Measurements from ENCODE around the gene ZFP90.
A peak's percentile ranks its signal among the peaks of the same experiment; 100 is the strongest.
"Not testable (repeated sequence)": the region's sequence is repeated elsewhere in the genome, so short reads cannot be mapped to it uniquely, and the experiment has no call there.

Gene ZFP90

GRCh38 chr16:68539711-68540239 lies 684 bp downstream of the ZFP90 start:
- H3K4me3 ChIP-seq (replicated peaks in 1 of 2; ENCODE audit: low read depth in 2 of 2, low read length in 2 of 2) = peak overlapping the region; percentile 80 to 88
- DNase-seq (ENCODE audit: low read depth in 2 of 2) = peak; percentile 18 to 43
- TF ChIP-seq CTCF (IDR thresholded peaks at IDR 0.05; ENCODE audit: low read depth, low read length) = no peak

GRCh38 chr16:68548947-68549346 lies 9.9 kb downstream of the ZFP90 start:
- TF ChIP-seq CTCF (IDR thresholded peaks at IDR 0.05; ENCODE audit: low read depth, low read length) = no peak
- DNase-seq (ENCODE audit: low read depth in 2 of 2) = no peak
- no peak overlapping the region for H3K4me3 ChIP-seq (replicated peaks in 1 of 2; ENCODE audit: low read depth in 2 of 2, low read length in 2 of 2)

- no peak overlapping the region for H3K4me3 ChIP-seq (replicated peaks in 1 of 2; ENCODE audit: low read depth in 2 of 2, low read length in 2 of 2)
- no peak for TF ChIP-seq CTCF (IDR thresholded peaks at IDR 0.05; ENCODE audit: low read depth, low read length)
- DNase-seq (ENCODE audit: low read depth in 2 of 2) = no peak
Measured at GRCh38 chr16:68553186-68553585, 14.1 kb downstream of the ZFP90 start.

- DNase-seq (ENCODE audit: low read depth in 2 of 2); H3K4me3 ChIP-seq (replicated peaks in 1 of 2; ENCODE audit: low read depth in 2 of 2, low read length in 2 of 2): not testable (repeated sequence)
Measured at GRCh38 chr16:68560341-68560740, 21.2 kb downstream of the ZFP90 start.

GRCh38 chr16:68563631-68564381 lies 24.7 kb downstream of the ZFP90 start:
- DNase-seq (ENCODE audit: low read depth in 2 of 2) = peak in 1 of 2 donors; percentile 7
- TF ChIP-seq CTCF (IDR thresholded peaks at IDR 0.05; ENCODE audit: low read depth, low read length) = no peak

GRCh38 chr16:68564382-68564985 lies 25.4 kb downstream of the ZFP90 start:
- no peak overlapping the region for H3K4me3 ChIP-seq (replicated peaks in 1 of 2; ENCODE audit: low read depth in 2 of 2, low read length in 2 of 2)
- no peak for TF ChIP-seq CTCF (IDR thresholded peaks at IDR 0.05; ENCODE audit: low read depth, low read length)
- peak; percentile 11 to 31 for DNase-seq (ENCODE audit: low read depth in 2 of 2)

More at GRCh38 chr16:68563631-68564381, 24.7 kb downstream of the ZFP90 start:
- H3K4me3 ChIP-seq (replicated peaks in 1 of 2; ENCODE audit: low read depth in 2 of 2, low read length in 2 of 2) = no peak overlapping the region

- no peak for TF ChIP-seq CTCF (IDR thresholded peaks at IDR 0.05; ENCODE audit: low read depth, low read length)
- no peak overlapping the region for H3K4me3 ChIP-seq (replicated peaks in 1 of 2; ENCODE audit: low read depth in 2 of 2, low read length in 2 of 2)
- DNase-seq (ENCODE audit: low read depth in 2 of 2) = no peak
Measured at GRCh38 chr16:68574479-68574878, 35.4 kb downstream of the ZFP90 start.
